Measurements from ENCODE around the gene MED27. TPM values are rescaled to one million over a fixed set of nuclear protein-coding genes. Genes with fewer than 3 reads are reported as not detected.

Gene MED27
- total and polyA plus RNA-seq, 2 of the 13 experiments (the other 11 are each of a cell fraction or from before 2014, with no cell fraction given) = 16.9 to 19.0 TPM

DNA sequence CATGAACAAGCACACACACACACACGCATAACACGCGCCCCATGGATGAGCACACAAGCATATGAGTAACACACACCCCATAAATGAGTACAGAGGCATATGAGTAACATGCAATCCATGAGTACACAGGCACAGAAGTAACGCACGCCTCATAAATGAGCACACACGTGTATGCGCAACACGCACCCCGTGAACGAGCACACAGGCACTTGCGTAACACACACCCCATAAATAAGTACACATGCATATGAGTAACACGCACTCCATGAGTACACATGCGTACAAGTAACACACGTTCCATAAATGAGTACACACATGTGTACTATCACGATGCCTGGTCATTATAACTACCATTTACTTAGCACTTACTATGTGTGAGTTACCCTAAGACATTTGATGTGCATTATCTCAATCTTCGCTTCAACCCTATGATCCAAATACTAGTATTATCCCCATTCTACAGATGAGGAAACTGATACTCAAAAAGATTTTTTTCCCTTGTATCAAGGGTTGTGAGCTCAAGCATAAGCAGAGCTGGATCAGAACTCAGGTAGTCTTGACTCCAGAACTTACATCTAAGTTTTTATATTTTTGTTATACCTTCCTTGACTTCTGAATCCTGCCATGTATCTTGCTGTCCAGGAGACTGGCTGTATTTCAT is 7.7 kb downstream of the MED27 start:
- Histone ChIP-seq H3K27ac (ENCODE audit: extremely low read length, insufficient read depth, low read length) (no peak overlapping the region), H3K36me3 (replicated peaks in 1 of 2; ENCODE audit: control insufficient read depth in 1 of 2, insufficient read depth in 2 of 2, low read length in 2 of 2) (peaks cover 5 to 22% of the 10 kb centered on the region in 2 experiments; a peak in 4 of 5 replicates), H4K20me1 (ENCODE audit: insufficient read depth, low read length) (0 out of 2 replicates have a peak, but pooled peaks cover 6% of the 10 kb centered on the region), H3K9ac (ENCODE audit: insufficient read depth, low read depth, low read length) (no peak overlapping the region), H3K4me1 (ENCODE audit: insufficient read depth, low read length) (peaks cover 10% of the 10 kb centered on the region; the same call in 1 of the 2 replicates), H3K4me3 (replicated peaks in 1 of 3; ENCODE audit: insufficient read depth in 1 of 3, low read depth in 2 of 3, low read length in 3 of 3) (no peak overlapping the region), H3K27me3 (ENCODE audit: control insufficient read depth in 1 of 2, insufficient read depth in 2 of 2, low read length in 2 of 2) (no peaks in the 10 kb centered on the region), H3K4me2 (ENCODE audit: low read depth, low read length) (no peak overlapping the region), H3K9me3 (ENCODE audit: low read length) (no peaks in the 10 kb centered on the region), H3K79me2 (ENCODE audit: insufficient read depth, low read length) (peaks cover 18% of the 10 kb centered on the region), H2AFZ (ENCODE audit: low read length) (no peak overlapping the region)
- intact Hi-C loops (cut with micrococcal nuclease; ENCODE audit: unreplicated experiment) = no loop called here
- in situ Hi-C loops (cut with HindIII; ENCODE audit: extremely low pct_ligation_motif_present, low pct_unique_long_range_greater_than_20kb) = no loop called here
- ATAC-seq (no peak), DNase-seq (ENCODE audit: low spot score) (no peak), FAIRE-seq (no peak)
- POLR2A ChIA-PET = no interaction called here
- CTCF ChIA-PET (ENCODE audit: low intra/inter-chr PET ratio, low total read pairs) = no interaction called here
- BruUV-seq (replicated peaks) = no TSS peak
- TF ChIP-seq CEBPB (IDR thresholded peaks at IDR 0.05; ENCODE audit: borderline replicate concordance, low read depth, low read length) (0 out of 2 replicates have a peak, but pooled peaks have one; percentile 38), XRCC5 (optimal IDR thresholded peaks at IDR 0.05; ENCODE audit: low read length) (no peak), ZNF629 (CRISPR knock-in tag; conservative IDR thresholded peaks at IDR 0.05) (peak; percentile 60)
- 99% methylated on average over 16 of the region's 16 CpGs for WGBS (ENCODE audit: low lambda C conversion rate)

DNA sequence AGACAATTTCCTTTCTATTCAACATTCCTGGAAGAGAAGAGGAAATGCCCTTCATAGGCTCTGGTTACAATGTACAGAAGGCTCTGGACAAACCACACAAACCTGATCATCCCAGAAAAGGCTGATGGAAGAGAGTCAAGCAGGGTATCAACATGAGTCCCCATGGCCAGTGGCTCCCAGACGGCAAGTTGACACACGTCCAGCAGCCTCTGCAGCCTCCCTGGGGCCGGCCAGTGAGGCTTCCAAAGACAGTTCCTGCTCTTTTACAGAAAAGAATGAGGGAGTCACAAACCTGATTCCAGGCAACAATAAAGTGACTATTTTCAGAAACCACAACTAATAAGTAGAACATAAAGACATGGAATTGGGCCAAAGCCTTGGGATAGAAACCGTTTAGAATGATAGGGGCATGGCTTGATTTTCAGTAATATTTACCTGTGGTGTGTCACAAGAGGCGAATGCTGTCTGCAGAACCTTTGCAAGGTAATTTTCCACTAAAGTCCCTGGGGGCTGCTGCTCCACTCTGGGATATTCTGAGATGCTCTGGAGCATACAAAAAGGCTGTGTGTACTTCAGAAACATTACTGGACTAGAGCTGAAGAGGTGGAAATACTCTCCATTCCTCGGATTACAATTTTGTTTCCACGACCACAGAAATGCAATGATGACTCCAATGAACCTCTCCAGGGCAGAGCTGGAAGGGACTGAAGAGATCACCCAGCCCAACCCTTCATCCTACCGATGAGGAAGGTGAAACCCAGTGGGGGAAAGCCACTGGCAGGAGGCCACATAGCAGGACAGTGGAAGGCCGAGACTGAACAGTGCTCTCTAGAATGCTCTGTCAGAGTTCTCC is 10.4 kb downstream of the MED27 start:
- WGBS (ENCODE audit: low lambda C conversion rate) = 88% methylated on average over 8 of the region's 9 CpGs
- Histone ChIP-seq H4K20me1 (ENCODE audit: insufficient read depth, low read length) (0 out of 2 replicates have a peak, but pooled peaks cover 6% of the 10 kb centered on the region), H3K79me2 (ENCODE audit: insufficient read depth, low read length) (peaks cover 12% of the 10 kb centered on the region)
- TF ChIP-seq FLYWCH1 (CRISPR knock-in tag; IDR thresholded peaks at IDR 0.05) (no peak), ZNF567 (CRISPR knock-in tag; IDR thresholded peaks at IDR 0.05; ENCODE audit: borderline replicate concordance) (no peak), ETV5 (CRISPR knock-in tag; IDR thresholded peaks at IDR 0.05; ENCODE audit: borderline replicate concordance) (no peak), SOX5 (CRISPR knock-in tag; IDR thresholded peaks at IDR 0.05; ENCODE audit: borderline replicate concordance) (no peak), ZNF605 (CRISPR knock-in tag; IDR thresholded peaks at IDR 0.05) (no peak), KDM2A (CRISPR knock-in tag; IDR thresholded peaks at IDR 0.05; ENCODE audit: borderline replicate concordance, low read depth) (no peak)
- TF ChIP-seq, protein P1, sequence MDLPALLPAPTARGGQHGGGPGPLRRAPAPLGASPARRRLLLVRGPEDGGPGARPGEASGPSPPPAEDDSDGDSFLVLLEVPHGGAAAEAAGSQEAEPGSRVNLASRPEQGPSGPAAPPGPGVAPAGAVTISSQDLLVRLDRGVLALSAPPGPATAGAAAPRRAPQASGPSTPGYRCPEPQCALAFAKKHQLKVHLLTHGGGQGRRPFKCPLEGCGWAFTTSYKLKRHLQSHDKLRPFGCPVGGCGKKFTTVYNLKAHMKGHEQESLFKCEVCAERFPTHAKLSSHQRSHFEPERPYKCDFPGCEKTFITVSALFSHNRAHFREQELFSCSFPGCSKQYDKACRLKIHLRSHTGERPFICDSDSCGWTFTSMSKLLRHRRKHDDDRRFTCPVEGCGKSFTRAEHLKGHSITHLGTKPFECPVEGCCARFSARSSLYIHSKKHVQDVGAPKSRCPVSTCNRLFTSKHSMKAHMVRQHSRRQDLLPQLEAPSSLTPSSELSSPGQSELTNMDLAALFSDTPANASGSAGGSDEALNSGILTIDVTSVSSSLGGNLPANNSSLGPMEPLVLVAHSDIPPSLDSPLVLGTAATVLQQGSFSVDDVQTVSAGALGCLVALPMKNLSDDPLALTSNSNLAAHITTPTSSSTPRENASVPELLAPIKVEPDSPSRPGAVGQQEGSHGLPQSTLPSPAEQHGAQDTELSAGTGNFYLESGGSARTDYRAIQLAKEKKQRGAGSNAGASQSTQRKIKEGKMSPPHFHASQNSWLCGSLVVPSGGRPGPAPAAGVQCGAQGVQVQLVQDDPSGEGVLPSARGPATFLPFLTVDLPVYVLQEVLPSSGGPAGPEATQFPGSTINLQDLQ (CRISPR knock-in tag; IDR thresholded peaks at IDR 0.05) = no peak
- TF ChIP-seq, protein P2, sequence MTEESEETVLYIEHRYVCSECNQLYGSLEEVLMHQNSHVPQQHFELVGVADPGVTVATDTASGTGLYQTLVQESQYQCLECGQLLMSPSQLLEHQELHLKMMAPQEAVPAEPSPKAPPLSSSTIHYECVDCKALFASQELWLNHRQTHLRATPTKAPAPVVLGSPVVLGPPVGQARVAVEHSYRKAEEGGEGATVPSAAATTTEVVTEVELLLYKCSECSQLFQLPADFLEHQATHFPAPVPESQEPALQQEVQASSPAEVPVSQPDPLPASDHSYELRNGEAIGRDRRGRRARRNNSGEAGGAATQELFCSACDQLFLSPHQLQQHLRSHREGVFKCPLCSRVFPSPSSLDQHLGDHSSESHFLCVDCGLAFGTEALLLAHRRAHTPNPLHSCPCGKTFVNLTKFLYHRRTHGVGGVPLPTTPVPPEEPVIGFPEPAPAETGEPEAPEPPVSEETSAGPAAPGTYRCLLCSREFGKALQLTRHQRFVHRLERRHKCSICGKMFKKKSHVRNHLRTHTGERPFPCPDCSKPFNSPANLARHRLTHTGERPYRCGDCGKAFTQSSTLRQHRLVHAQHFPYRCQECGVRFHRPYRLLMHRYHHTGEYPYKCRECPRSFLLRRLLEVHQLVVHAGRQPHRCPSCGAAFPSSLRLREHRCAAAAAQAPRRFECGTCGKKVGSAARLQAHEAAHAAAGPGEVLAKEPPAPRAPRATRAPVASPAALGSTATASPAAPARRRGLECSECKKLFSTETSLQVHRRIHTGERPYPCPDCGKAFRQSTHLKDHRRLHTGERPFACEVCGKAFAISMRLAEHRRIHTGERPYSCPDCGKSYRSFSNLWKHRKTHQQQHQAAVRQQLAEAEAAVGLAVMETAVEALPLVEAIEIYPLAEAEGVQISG (CRISPR knock-in tag; IDR thresholded peaks at IDR 0.05) = no peak

More for the DNA sequence above, 10.4 kb downstream of the MED27 start:
- DNase-seq (ENCODE audit: low spot score) = no peak
- H2AFZ ChIP-seq (ENCODE audit: low read length) = no peak overlapping the region
- no TSS peak for BruUV-seq (replicated peaks)
- H3K36me3 ChIP-seq (replicated peaks in 1 of 2; ENCODE audit: control insufficient read depth in 1 of 2, insufficient read depth in 2 of 2, low read length in 2 of 2) = peaks cover 3 to 11% of the 10 kb centered on the region in 2 experiments; a peak in 3 of 5 replicates
- in situ Hi-C loops (cut with HindIII; ENCODE audit: extremely low pct_ligation_motif_present, low pct_unique_long_range_greater_than_20kb) (no loop called here), intact Hi-C loops (cut with micrococcal nuclease; ENCODE audit: unreplicated experiment) (no loop called here)
- no peak for FAIRE-seq
- no peak for ATAC-seq
- H3K4me2 ChIP-seq (ENCODE audit: low read depth, low read length) = no peak overlapping the region
- H3K9me3 ChIP-seq (ENCODE audit: low read length) = no peaks in the 10 kb centered on the region
- 0 out of 2 replicates have a peak, but pooled peaks cover 4% of the 10 kb centered on the region for H3K4me1 ChIP-seq (ENCODE audit: insufficient read depth, low read length)
- H3K9ac ChIP-seq (ENCODE audit: insufficient read depth, low read depth, low read length) = no peak overlapping the region
- ChIA-PET POLR2A (no interaction called here), CTCF (ENCODE audit: low intra/inter-chr PET ratio, low total read pairs) (no interaction called here)
- H3K27me3 ChIP-seq (ENCODE audit: control insufficient read depth in 1 of 2, insufficient read depth in 2 of 2, low read length in 2 of 2) = no peaks in the 10 kb centered on the region
- no peak overlapping the region for H3K4me3 ChIP-seq (replicated peaks in 1 of 3; ENCODE audit: insufficient read depth in 1 of 3, low read depth in 2 of 3, low read length in 3 of 3)
- no peak overlapping the region for H3K27ac ChIP-seq (ENCODE audit: extremely low read length, insufficient read depth, low read length)
